HG03521 (cell line): ENCODE data around the gene KSR2.
"Not testable (repeated sequence)": the region's sequence is repeated elsewhere in the genome, so short reads cannot be mapped to it uniquely, and the experiment has no call there.

Experiments used
- ATAC-seq: cut with Tn5 transposase; IDR thresholded peaks from one replicate; pipeline ENCODE4 v1.9.1; 2021; ENCODE audit warnings: mild to moderate bottlenecking, moderate library complexity; ENCODE audit not compliant: unreplicated experiment

KSR2 gene

GRCh38 chr12:117649796-117650195, 319.0 kb downstream of the KSR2 start:
- no peak for ATAC-seq

- no peak for ATAC-seq
Observed at GRCh38 chr12:117646520-117646919, 322.3 kb downstream of the KSR2 start.

GRCh38 chr12:117645473-117645872, 323.3 kb downstream of the KSR2 start:
- no peak for ATAC-seq

GRCh38 chr12:117643971-117644370, 324.8 kb downstream of the KSR2 start:
- ATAC-seq, result no peak

GRCh38 chr12:117641885-117642284, 326.9 kb downstream of the KSR2 start:
- ATAC-seq, result no peak

- no peak for ATAC-seq
Observed at GRCh38 chr12:117640511-117640910, 328.3 kb downstream of the KSR2 start.

- ATAC-seq, result no peak
Observed at GRCh38 chr12:117629454-117629853, 339.3 kb downstream of the KSR2 start.

- ATAC-seq, result not testable (repeated sequence)
Observed at GRCh38 chr12:117628711-117629110, 340.1 kb downstream of the KSR2 start.

GRCh38 chr12:117622741-117623140, 346.0 kb downstream of the KSR2 start:
- ATAC-seq, result no peak

GRCh38 chr12:117622087-117622486, 346.7 kb downstream of the KSR2 start:
- no peak for ATAC-seq

GRCh38 chr12:117607778-117608177, 361.0 kb downstream of the KSR2 start:
- no peak for ATAC-seq

- ATAC-seq, result no peak
Observed at GRCh38 chr12:117606945-117607344, 361.8 kb downstream of the KSR2 start.

- no peak for ATAC-seq
Observed at GRCh38 chr12:117606024-117606423, 362.8 kb downstream of the KSR2 start.

- no peak for ATAC-seq
Observed at GRCh38 chr12:117603316-117604113, 365.3 kb downstream of the KSR2 start.

GRCh38 chr12:117599849-117600248, 368.9 kb downstream of the KSR2 start:
- ATAC-seq, result no peak

- no peak for ATAC-seq
Observed at GRCh38 chr12:117596968-117597367, 371.8 kb downstream of the KSR2 start.

GRCh38 chr12:117595751-117596150, 373.0 kb downstream of the KSR2 start:
- no peak for ATAC-seq

GRCh38 chr12:117594481-117594880, 374.3 kb downstream of the KSR2 start:
- ATAC-seq, result no peak

GRCh38 chr12:117593815-117594400, 374.9 kb downstream of the KSR2 start:
- no peak for ATAC-seq

- no peak for ATAC-seq
Observed at GRCh38 chr12:117592588-117593305, 376.0 kb downstream of the KSR2 start.

- no peak for ATAC-seq
Observed at GRCh38 chr12:117590999-117591398, 377.8 kb downstream of the KSR2 start.

- no peak for ATAC-seq
Observed at GRCh38 chr12:117590386-117590785, 378.4 kb downstream of the KSR2 start.
